H1 (cell line): ENCODE results near the gene GREB1L. TPM values are rescaled to one million over a fixed set of nuclear protein-coding genes. Genes with fewer than 3 reads are reported as not detected.

Experiments used
- CTCF ChIA-PET: fragments of 300-600 bp; sonication (Branson Sonifier 250); formaldehyde crosslinking; loops from one replicate; lab custom pipeline; 2021; ENCODE audit not compliant: partially characterized antibody; lab: Charles Lee
- POLR2A ChIA-PET: fragments of 300-600 bp; sonication (Branson Sonifier 250); formaldehyde crosslinking; loops from one replicate; lab custom pipeline; 2021; ENCODE audit warnings: inconsistent platforms; ENCODE audit not compliant: partially characterized antibody; lab: Charles Lee
- DNase-seq, 2 experiments: peaks; one replicate each; pipeline versions ENCODE4 v3.0.0 to v3.0.0-alpha.2; 2010 to 2022; ENCODE audit warnings: low spot score in 2 of 2, low read depth in 1 of 2, mixed read lengths in 1 of 2
- FAIRE-seq: peaks from 2 replicates; lab custom pipeline; 2011; peaks lifted over from hg19 to GRCh38; lab: Jason Lieb, UNC
- H2AFZ ChIP-seq: 2 replicates; pipeline ENCODE4 v1.8.1; 2012; ENCODE audit warnings: low read length, inconsistent platforms
- H2AK5ac ChIP-seq: 2 replicates; pipeline ENCODE4 v1.6.1; 2013; ENCODE audit warnings: low read depth, low read length
- H2BK120ac ChIP-seq: replicated peaks from 2 replicates; pipeline ENCODE3; 2013; ENCODE audit warnings: low read depth, low read length, inconsistent platforms
- H2BK12ac ChIP-seq: 2 replicates; pipeline ENCODE4 v1.6.1; 2013; ENCODE audit warnings: low read depth, low read length
- H2BK15ac ChIP-seq: 2 replicates; pipeline ENCODE4 v1.6.1; 2013; ENCODE audit warnings: low read length
- H2BK20ac ChIP-seq: 2 replicates; pipeline ENCODE4 v1.6.1; 2013; ENCODE audit warnings: low read length
- H2BK5ac ChIP-seq: 2 replicates; pipeline ENCODE4 v1.6.1; 2013; ENCODE audit warnings: low read depth, low read length
- H3K14ac ChIP-seq: 2 replicates; pipeline ENCODE4 v1.6.1; 2013; ENCODE audit warnings: inconsistent platforms; ENCODE audit not compliant: insufficient read length
- H3K18ac ChIP-seq: 2 replicates; pipeline ENCODE4 v1.6.1; 2013; ENCODE audit warnings: low read length; ENCODE audit errors: extremely low read depth
- H3K23ac ChIP-seq: 2 replicates; pipeline ENCODE4 v1.6.1; 2013; ENCODE audit warnings: inconsistent platforms; ENCODE audit not compliant: insufficient read length
- H3K23me2 ChIP-seq: 2 replicates; pipeline ENCODE4 v1.6.1; 2013; ENCODE audit warnings: low read depth, low read length
- H3K27ac ChIP-seq: 2 replicates; pipeline ENCODE4 v1.6.1; 2011; ENCODE audit warnings: low read depth, low read length, inconsistent platforms
- H3K27me3 ChIP-seq, 4 experiments: replicated peaks in 1 of 4; 1 replicate in 1 of 4; 2 replicates in 3 of 4; pipeline versions ENCODE4 v1.6.1 to v1.8.1; 2011 to 2013; ENCODE audit warnings: low read length in 3 of 4, mild to moderate bottlenecking in 3 of 4, inconsistent platforms in 2 of 4, mixed read lengths in 2 of 4, moderate library complexity in 1 of 4; ENCODE audit not compliant: control insufficient read depth in 3 of 4, insufficient read depth in 3 of 4; ENCODE audit errors: extremely low read depth in 1 of 4
- H3K36me3 ChIP-seq, 4 experiments: 2 replicates each; pipeline versions ENCODE4 v1.6.1 to v1.8.1; 2011 to 2013; ENCODE audit warnings: mild to moderate bottlenecking in 4 of 4, low read length in 3 of 4, moderate library complexity in 2 of 4, control low read depth in 1 of 4, inconsistent platforms in 1 of 4; ENCODE audit not compliant: insufficient read depth in 4 of 4, control insufficient read depth in 2 of 4
- H3K4ac ChIP-seq: replicated peaks from 2 replicates; pipeline ENCODE3; 2013; ENCODE audit warnings: low read length, low read depth, mixed read lengths, inconsistent platforms; ENCODE audit not compliant: insufficient read length
- H3K4me1 ChIP-seq, 4 experiments: replicated peaks in 1 of 4; 1 replicate in 1 of 4; 2 replicates in 3 of 4; pipeline versions ENCODE4 v1.6.1 to v1.8.1; 2011 to 2013; ENCODE audit warnings: low read length in 3 of 4, inconsistent platforms in 2 of 4, mixed read lengths in 1 of 4; ENCODE audit not compliant: insufficient read depth in 4 of 4, control insufficient read depth in 3 of 4
- H3K4me2 ChIP-seq, 2 experiments: 2 replicates each; pipeline versions ENCODE4 v1.6.1 to v1.8.1; 2011 to 2013; ENCODE audit warnings: low read depth in 2 of 2, low read length in 2 of 2, control low read depth in 1 of 2, inconsistent platforms in 1 of 2, mild to moderate bottlenecking in 1 of 2; ENCODE audit not compliant: insufficient read depth in 1 of 2
- H3K4me3 ChIP-seq, 4 experiments: fragments of 200-600, 300-600 bp in 1 of 4; sonication (generic), shearing (Covaris generic), sonication (Bioruptor Twin) in 1 of 4; 2 replicates each; pipeline versions ENCODE4 v1.5.1 to v1.8.1; 2011 to 2016; ENCODE audit warnings: low read length in 4 of 4, low read depth in 3 of 4, control low read depth in 2 of 4, inconsistent platforms in 2 of 4, mild to moderate bottlenecking in 2 of 4, mixed read lengths in 1 of 4, moderate library complexity in 1 of 4; ENCODE audit not compliant: insufficient read depth in 2 of 4; ENCODE audit errors: extremely low read depth in 1 of 4
- H3K56ac ChIP-seq: replicated peaks from 2 replicates; pipeline ENCODE3; 2013; ENCODE audit warnings: low read depth, mild to moderate bottlenecking, mixed read lengths, low read length, inconsistent platforms; ENCODE audit not compliant: insufficient read length
- H3K79me1 ChIP-seq: 2 replicates; pipeline ENCODE4 v1.6.1; 2013; ENCODE audit warnings: low read depth, low read length, control low read depth
- H3K79me2 ChIP-seq, 2 experiments: 2 replicates each; pipeline versions ENCODE4 v1.6.1 to v1.8.1; 2012 to 2013; ENCODE audit warnings: low read length in 2 of 2, mild to moderate bottlenecking in 2 of 2, inconsistent platforms in 1 of 2; ENCODE audit not compliant: insufficient read depth in 2 of 2, control insufficient read depth in 1 of 2
- H3K9ac ChIP-seq, 4 experiments: replicated peaks in 1 of 4; 1 replicate in 1 of 4; 2 replicates in 3 of 4; pipeline versions ENCODE4 v1.6.1 to v1.8.1; 2011 to 2013; ENCODE audit warnings: low read depth in 3 of 4, low read length in 3 of 4, control low read depth in 2 of 4, mild to moderate bottlenecking in 2 of 4, moderate library complexity in 2 of 4, inconsistent platforms in 1 of 4; ENCODE audit errors: extremely low read depth in 1 of 4
- H3K9me3 ChIP-seq, 2 experiments: 2 replicates each; pipeline versions ENCODE4 v1.6.1 to v1.8.1; 2012 to 2013; ENCODE audit warnings: mild to moderate bottlenecking in 2 of 2, moderate library complexity in 2 of 2, control low read depth in 1 of 2, inconsistent platforms in 1 of 2, low read depth in 1 of 2, low read length in 1 of 2, mixed read lengths in 1 of 2; ENCODE audit not compliant: insufficient read depth in 2 of 2
- H4K20me1 ChIP-seq, 2 experiments: replicated peaks in 1 of 2; 2 replicates each; pipeline versions ENCODE3 to v1.8.1; 2011 to 2013; ENCODE audit warnings: inconsistent platforms in 2 of 2, low read length in 2 of 2, mild to moderate bottlenecking in 1 of 2; ENCODE audit not compliant: insufficient read depth in 2 of 2, control insufficient read depth in 1 of 2
- H4K5ac ChIP-seq: 2 replicates; pipeline ENCODE4 v1.6.1; 2013; ENCODE audit warnings: low read length, low read depth, mixed read lengths, inconsistent platforms; ENCODE audit not compliant: insufficient read length
- H4K8ac ChIP-seq: 2 replicates; pipeline ENCODE4 v1.8.0; 2013; ENCODE audit warnings: mild to moderate bottlenecking, moderate library complexity, low read length, inconsistent platforms; ENCODE audit not compliant: insufficient read depth; ENCODE audit errors: extremely low read depth
- H4K91ac ChIP-seq: replicated peaks from 2 replicates; pipeline ENCODE3; 2013; ENCODE audit warnings: low read length, mixed read lengths, inconsistent platforms; ENCODE audit not compliant: insufficient read length
- CBX5 ChIP-seq: fragments of 300-800, 300-1000 bp; sonication (generic); IDR thresholded peaks from 2 replicates; pipeline ENCODE4 v1.7.1; 2016; ENCODE audit warnings: antibody characterized with exemption, low read length, low read depth
- USF2 ChIP-seq: IDR thresholded peaks from 2 replicates; pipeline ENCODE4 v1.6.1; 2011; ENCODE audit warnings: low read length, improper control_type of control experiment
- WGBS, 2 experiments: shearing (Covaris generic) in 1 of 2; methylation state at CpG; one replicate each; pipeline versions ENCODE4 v1.1.6 to v1.1.7; 2013 to 2015; ENCODE audit warnings: low lambda C conversion rate in 2 of 2, mixed read lengths in 2 of 2, inconsistent platforms in 1 of 2, low coverage in 1 of 2, missing lambda C conversion rate in 1 of 2; ENCODE audit not compliant: insufficient replicate concordance in 2 of 2, insufficient coverage in 1 of 2, insufficient read length in 1 of 2; ENCODE audit errors: extremely low coverage in 1 of 2, missing lambda C conversion rate in 1 of 2; 5-methylcytosine and 5-hydroxymethylcytosine counted together
- polyA plus RNA-seq, 7 experiments: library from polyadenylated mRNA; depleted of rRNA in 3 of 7; stranded (reverse) in 5 of 7; unstranded in 2 of 7; fragments of >200 nt in 5 of 7; fragments of 200-250 nt in 2 of 7; gene quantifications; 1 replicate in 5 of 7; 2 replicates in 1 of 7; 4 replicates in 1 of 7; pipeline versions ENCODE4 v1.2.1 to v1.2.3, GENCODE V29; 2011 to 2013; ENCODE audit warnings: missing spikeins in 2 of 7, mixed read lengths in 2 of 7
- total RNA-seq: library from RNA; stranded (reverse); fragmentation: NEBNext Ultra II Directional; extraction: Animal tissue kit (Norgen Biotek cat#: 25700); gene quantifications from 2 replicates; pipeline ENCODE4 v1.2.1, GENCODE V29; 2021

The GREB1L gene
- total and polyA plus RNA-seq, 2 of the 8 experiments (the other 6 are each of a cell fraction or from before 2014, with no cell fraction given), result 0.34 to 1.6 TPM

DNA sequence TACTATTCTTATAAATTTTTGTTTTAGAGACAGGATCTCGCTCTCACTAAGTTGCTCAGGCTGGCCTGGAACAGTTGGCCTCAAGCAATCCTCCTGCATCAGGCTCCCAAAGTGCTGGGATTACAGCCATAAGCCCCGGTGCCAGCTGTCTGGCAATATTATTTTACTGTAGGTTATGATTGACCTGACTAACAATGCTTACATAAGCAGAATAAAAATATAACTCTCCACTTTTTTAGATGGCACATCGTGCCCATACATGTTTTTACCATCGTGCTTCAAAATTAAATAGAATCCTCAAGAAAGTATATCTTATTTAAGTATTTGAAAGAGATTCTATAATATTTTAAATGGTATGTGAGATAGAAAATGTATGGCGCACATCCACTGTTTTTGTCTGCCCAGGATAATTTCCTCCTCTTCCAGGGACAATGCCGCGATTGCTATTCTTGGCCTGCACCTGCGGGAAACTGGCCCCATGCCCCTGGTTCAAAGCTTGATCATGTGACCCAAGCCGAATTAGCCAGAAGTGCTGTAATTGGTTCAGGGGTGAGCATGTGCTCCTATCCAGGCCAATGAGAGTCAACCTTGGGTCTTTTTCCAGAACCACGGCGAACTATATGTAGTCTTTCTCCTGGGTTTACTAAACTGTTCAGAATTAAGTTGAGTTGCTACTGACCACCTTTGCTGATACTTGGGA lies 38.3 kb upstream of the GREB1L start:
- no peak overlapping the region for H3K9ac ChIP-seq
- H2BK5ac ChIP-seq, result no peak overlapping the region
- POLR2A ChIA-PET, result no interaction called here
- H3K18ac ChIP-seq, result no peak overlapping the region
- FAIRE-seq, result no peak
- DNase-seq, result peak in 1 of 2 experiments; percentile 33
- no peak overlapping the region for H4K91ac ChIP-seq
- no peaks in the 10 kb centered on the region for H3K36me3 ChIP-seq
- no peaks in the 10 kb centered on the region for H3K4me1 ChIP-seq
- H3K4me2 ChIP-seq, result no peak overlapping the region
- H3K23me2 ChIP-seq, result no peaks in the 10 kb centered on the region
- H3K79me1 ChIP-seq, result no peaks in the 10 kb centered on the region
- no peak overlapping the region for H4K8ac ChIP-seq
- no peak overlapping the region for H2BK15ac ChIP-seq
- no peak overlapping the region for H2BK120ac ChIP-seq
- H2BK12ac ChIP-seq, result no peak overlapping the region
- no peak overlapping the region for H3K23ac ChIP-seq
- H2AK5ac ChIP-seq, result no peak overlapping the region
- H3K56ac ChIP-seq, result no peak overlapping the region
- no peak overlapping the region for H3K27ac ChIP-seq
- no peak overlapping the region for H3K4me3 ChIP-seq
- 93% methylated on average over 11 of the region's 11 CpGs; no CpG with 5 or more reads in 1 of the 2 experiments for WGBS, 2 experiments
- no peaks in the 10 kb centered on the region for H3K79me2 ChIP-seq
- H4K5ac ChIP-seq, result no peak overlapping the region
- no peak overlapping the region for H3K14ac ChIP-seq
- H3K9me3 ChIP-seq, result no peaks in the 10 kb centered on the region
- H3K27me3 ChIP-seq, result no peaks in the 10 kb centered on the region
- H3K4ac ChIP-seq, result no peak overlapping the region
- H4K20me1 ChIP-seq, result no peaks in the 10 kb centered on the region
- TF ChIP-seq USF2 (peak; percentile 62; the same call in 1 of the 2 replicates), CBX5 (no peak)
- no peak overlapping the region for H2BK20ac ChIP-seq
- CTCF ChIA-PET, result no interaction called here
- no peak overlapping the region for H2AFZ ChIP-seq
